Caki2 (cell line): ENCODE results near the gene SH3BP2. TPM values are rescaled to one million over a fixed set of nuclear protein-coding genes. Genes with fewer than 3 reads are reported as not detected.

Source experiments
- DNase-seq: peaks from one replicate; pipeline ENCODE4 v3.0.0-alpha.2; 2015; ENCODE audit warnings: low read depth
- in situ Hi-C: cut with HindIII; loops from 2 replicates; pipeline ENCODE4 v1.10.0; 2016; ENCODE audit warnings: low sequenced_read_pairs, low pct_unique_long_range_greater_than_20kb, mixed read lengths
- total RNA-seq: library from RNA; depleted of rRNA; stranded (reverse); fragments of >200 nt; shearing (Covaris generic); gene quantifications from 2 replicates; pipeline ENCODE4 v1.2.3, GENCODE V29; 2014; ENCODE audit warnings: low replicate concordance; rRNA removed

SH3BP2 gene, protein sequence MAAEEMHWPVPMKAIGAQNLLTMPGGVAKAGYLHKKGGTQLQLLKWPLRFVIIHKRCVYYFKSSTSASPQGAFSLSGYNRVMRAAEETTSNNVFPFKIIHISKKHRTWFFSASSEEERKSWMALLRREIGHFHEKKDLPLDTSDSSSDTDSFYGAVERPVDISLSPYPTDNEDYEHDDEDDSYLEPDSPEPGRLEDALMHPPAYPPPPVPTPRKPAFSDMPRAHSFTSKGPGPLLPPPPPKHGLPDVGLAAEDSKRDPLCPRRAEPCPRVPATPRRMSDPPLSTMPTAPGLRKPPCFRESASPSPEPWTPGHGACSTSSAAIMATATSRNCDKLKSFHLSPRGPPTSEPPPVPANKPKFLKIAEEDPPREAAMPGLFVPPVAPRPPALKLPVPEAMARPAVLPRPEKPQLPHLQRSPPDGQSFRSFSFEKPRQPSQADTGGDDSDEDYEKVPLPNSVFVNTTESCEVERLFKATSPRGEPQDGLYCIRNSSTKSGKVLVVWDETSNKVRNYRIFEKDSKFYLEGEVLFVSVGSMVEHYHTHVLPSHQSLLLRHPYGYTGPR
- 17.9 and 22.6 TPM in 2 replicates for total RNA-seq

DNA sequence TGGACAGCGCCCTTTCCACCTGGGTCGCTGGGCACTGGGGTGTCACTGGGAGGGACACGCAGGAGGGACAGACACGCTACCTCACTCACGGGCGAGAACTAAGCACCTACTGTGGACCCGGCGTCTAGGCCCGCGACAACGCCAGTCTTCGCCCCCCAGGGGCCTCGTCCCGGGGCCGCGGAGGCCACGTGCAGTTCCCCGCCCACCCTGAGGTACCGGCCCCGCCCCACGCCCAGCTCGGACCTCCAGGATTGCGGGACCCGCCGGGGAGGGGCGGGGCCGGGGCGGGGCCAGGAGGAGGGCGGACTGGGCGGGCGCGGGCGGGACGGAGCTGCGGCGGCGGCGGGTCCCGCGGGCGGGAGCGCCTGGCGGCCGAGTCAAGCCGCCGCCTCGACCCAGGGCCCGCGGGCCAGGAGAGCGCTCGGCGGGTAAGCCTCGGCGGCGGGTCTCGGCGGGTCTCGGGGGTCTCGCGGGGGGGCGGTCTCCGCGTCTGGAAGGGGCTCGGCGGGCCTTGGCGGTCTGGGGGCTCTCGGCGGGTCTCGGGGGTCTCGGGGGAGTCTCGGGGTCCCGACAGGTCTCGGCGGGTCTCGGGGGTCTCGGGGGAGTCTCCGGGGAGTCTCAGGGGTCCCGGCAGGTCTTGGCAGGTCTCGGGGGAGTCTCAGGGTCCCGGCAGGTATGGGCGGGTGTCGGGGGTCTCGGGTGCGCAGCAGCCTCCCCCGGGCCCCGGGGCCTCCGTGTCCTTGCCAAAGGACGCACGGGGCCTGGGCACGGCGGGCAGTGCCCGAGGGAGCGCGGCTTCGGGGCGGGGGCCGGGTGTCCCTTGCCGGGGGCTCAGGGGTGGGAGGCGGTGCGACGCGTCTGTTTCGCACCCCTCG is at the start of gene SH3BP2:
TSS of gene SH3BP2 (plus strand) at position 375 of the 875 bp plus-strand sequence. CDS start 27,533 bp downstream, outside the sequence.
- peak; percentile 37 for DNase-seq
- in situ Hi-C loops: no loop called here

DNA sequence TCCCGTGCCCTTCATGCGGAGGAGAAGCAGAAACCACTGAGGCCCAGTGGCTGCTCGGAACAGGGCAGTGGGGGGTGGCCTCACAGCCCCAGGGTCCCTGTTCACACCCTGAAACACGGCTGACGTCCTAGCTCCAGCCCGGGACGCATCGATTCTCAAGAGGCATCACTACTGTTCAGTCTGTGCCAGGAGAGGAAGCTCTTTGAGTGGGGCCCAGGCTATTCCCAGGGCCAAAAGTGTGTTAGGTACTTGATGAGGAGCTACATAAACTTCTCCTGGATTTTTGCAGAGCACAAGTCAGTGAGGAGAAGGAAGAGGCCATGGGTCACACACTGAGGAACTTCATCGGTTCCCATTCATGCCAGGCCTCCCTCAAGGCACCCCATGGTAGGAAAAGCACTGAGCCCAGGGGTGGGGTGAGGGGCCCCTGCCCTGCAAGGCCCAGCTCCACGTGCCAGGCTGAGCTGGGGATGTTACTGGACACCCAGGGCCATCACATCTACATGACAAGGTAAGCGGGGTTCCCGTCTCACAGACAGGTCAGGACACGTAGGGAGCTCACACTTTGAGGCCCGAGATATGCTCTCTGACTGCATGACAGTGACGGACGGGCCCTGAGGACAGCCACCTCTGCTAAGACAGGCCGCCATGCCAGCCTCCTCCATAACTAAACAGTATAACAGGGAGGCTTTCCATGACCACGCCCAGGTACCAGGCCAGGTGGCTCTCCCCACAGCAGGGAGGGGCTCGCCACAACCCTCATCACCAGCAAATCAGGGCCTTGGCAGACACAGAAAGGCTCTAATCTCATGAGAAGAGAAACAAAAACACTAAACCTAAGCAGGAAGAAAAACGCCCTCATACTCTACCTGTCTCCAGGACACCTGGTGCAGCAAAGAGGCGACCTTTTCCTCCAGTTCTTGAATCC is 49.1 kb upstream of the SH3BP2 start:
- in situ Hi-C loops: no loop called here
- DNase-seq: no peak

GRCh38 chr4:2744576-2745270 is 48.2 kb upstream of the SH3BP2 start:
- no peak for DNase-seq
- in situ Hi-C loops: no loop called here

DNA sequence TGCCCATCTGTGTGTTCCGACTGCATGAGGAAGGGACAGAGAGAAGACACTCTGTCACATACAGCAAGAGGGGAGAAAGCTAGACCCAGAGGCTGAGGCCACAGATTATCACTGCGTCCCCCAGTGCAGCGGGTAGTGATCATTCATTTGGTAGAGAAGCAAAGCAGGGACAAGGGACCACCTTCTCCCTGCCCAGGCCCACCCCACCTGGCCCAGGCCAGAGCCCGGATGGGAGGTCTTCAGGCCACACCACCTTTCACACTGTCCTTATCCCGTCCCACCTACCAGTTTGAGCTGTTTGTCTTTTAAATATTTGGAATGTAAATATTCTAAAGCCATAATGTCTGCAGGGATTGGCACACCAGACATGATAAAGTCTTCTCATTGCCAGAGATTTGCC is 47.4 kb upstream of the SH3BP2 start:
- in situ Hi-C loops: no loop called here
- no peak for DNase-seq

- in situ Hi-C loops: no loop called here
- peak; percentile 85 for DNase-seq
Measured at GRCh38 chr4:2745981-2746806, 46.7 kb upstream of the SH3BP2 start.

DNA sequence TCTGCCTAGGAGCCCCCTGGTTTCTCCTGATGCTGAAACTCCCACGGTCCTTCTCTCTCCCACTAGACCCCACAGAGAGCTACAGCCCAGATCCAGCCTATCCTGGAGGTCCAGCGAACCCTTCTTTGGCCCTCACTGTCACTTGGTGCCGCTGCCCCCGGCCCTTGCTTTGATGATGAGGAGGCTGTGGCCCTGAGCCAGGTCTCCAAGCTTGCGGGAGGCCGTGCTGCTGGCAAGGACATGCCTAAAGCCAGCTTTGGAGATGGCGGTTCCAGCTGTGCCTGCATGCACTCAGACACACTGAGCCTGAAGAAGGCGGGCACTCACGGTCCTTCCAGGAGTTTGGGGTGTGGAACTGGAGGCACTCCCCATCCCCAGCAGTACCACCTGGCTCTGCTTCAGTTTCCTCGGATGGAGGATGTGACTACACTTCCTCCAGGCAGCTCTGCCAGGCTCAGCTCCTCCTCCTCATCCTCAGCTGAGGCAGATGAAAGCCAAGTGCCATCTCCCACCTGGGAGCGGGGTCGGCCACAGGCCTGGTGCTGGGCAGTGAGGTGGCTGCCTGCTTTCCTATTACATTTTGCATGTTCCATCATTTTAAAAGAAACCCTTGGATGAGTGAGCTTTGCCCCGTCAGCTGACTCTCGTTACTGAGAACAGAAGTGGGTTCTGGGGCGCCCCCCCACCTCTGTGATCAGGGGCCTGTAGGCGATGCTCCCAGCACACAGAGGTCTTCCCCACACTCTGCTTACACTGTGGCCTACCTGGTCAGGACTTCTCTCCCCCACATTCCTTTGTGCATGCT is 45.8 kb upstream of the SH3BP2 start:
- DNase-seq: no peak
- in situ Hi-C loops: no loop called here

DNA sequence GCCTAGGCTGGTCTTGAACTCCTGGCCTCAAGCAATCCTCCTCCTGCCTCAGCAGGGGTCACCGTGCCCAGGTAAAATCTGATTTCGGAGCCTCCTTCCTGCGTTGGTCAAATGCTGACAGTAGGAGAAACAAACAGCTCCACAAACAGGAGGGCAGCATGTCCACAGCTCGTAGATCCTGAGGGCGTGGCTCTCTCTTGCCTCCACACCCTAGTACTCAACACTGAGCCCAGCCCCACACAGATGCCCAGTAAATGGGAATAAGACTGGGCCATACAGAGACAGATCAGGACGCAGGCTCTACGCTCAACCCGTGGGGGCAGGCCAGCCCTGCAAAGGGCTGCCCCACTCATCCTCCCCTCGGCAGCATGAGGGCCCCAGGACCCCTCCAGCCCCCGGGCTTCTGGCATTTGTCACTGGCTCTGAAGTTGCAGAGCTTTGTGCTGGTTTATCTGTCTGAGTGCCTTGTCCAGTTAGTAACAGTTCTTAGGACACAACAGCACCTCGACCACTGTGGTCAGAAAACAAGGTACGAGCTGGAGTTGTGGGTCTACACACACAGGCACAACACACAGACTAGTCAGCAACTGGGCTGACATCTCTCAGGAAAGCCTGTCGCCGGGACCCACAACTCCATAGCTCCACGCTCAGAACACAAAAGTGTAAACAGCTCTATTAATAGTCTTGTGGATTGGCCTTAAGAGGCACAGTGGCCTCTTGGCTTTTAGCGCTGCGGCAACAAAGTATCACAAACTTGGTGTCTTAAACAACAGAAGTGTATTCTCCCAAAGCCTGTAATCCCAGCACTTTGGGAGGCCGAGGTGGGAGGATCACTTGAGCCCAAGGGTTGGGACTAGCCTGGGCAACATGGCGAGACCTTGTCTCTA is 41.9 kb upstream of the SH3BP2 start:
- in situ Hi-C loops: no loop called here
- no peak for DNase-seq

DNA sequence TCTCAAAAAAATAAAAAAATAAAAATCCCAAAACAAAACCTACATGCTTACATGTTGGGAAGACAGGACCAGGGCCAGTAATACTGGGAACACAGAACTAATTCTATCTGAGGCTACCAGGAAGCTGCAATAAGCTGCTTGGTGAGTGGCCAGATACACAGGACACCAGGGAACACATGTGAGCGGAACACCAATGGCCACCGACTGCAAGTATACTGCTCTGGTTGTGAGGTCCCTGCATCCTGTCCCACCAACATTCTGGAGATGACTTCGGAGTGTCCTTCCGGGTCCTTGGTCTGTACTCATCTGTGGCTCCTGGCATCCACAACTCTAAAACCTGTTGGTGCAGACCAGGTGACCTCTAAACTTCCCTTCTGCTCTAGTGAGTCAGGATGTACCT is 39.4 kb upstream of the SH3BP2 start:
- in situ Hi-C loops: no loop called here

GRCh38 chr4:2754848-2755819 is 37.8 kb upstream of the SH3BP2 start:
- in situ Hi-C loops: no loop called here
- no peak for DNase-seq

More for the DNA sequence above, 39.4 kb upstream of the SH3BP2 start:
- DNase-seq: no peak

DNA sequence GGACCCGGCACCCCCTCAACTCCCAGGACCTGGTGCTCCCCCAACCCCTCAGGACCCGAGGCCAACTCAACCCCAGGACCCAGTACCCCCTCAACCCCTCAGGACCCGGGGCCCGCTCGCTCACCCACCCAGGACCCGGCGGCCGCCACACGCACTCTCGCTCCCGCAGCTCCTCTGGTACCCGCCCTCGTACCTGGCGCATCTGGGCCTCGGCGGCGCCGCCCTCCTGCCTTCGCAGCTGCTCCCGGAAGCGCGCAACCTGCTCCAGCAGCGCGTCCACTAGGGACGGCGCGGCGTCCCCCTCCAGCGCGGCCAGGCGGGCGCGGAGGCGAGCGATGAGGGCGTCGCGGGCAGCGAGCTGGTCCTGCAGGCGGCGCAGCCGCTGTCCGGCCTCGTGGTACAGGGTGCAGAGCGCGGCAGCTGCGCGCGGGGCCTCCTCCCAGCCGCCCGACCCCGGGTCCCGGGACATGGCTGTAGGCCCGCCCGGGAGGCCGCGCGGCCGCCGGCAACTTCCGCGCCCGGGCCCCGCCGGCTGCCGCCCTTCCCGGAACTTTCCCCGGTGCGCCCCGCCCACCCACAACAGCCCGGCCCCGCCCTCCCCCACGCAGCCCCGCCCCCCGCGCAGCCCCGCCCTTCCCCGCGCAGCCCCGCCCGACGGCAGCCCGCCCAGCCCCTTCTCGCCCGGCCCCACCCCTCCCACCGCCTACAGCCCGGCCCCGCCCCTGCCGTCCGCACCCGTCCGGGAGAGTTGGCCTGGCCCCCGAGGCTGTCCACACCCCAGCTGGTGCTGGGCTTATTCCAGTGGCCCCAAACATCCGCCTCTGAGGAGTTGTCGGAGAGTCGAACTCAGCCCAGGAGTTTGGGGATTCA is 36.8 kb upstream of the SH3BP2 start, which contains the start of gene TNIP2:
TSS of gene TNIP2 (minus strand) at position 516 of the 870 bp plus-strand sequence. CDS start at position 469, 47 bp downstream.
- in situ Hi-C loops: no loop called here
- peak; percentile 77 for DNase-seq

DNA sequence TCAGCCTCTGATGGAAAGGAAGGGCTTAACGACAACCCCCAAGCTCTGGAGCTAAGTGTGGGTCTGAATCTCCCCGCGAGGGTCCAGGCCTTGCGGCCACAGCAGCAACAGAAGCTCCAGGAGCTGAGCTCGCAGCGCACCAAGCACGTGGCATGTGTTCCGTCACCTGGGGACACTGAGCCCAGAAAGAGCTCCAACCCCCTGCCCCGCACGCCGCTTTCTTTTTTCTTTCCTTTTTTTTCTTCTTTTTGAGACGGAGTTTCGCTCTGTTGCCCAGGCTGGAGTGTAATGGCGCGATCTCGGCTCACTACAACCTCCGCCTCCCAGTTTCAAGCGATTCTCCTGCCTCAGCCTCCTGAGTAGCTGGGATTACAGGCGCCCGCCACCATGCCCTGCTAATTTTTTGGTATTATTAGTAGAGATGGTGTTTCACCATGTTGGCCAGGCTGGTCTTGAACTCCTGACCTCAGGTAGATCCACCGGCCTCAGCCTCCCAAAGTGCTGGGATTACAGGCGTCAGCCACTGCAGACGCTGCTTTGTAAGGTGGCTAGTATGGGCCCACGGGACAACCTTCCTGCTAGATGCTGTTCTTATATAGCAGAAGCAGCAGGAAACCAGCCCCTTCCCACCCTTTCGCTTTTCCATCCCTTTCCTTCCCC is 36.1 kb upstream of the SH3BP2 start:
- peak; percentile 30 for DNase-seq
- in situ Hi-C loops: no loop called here

GRCh38 chr4:2757426-2757825 is 35.5 kb upstream of the SH3BP2 start:
- DNase-seq: no peak
- in situ Hi-C loops: no loop called here
